GM23338 (cell line): ENCODE results near the gene NPPC. TPM values are rescaled to one million over a fixed set of nuclear protein-coding genes. Genes with fewer than 3 reads are reported as not detected.

Experiments
- ATAC-seq: fragments of 200-7000 bp; cut with Tn5 transposase; 3 replicates; pipeline ENCODE4 v1.9.1; 2020
- DNase-seq: peaks from one replicate; pipeline ENCODE4 v3.0.0-alpha.2; 2015; ENCODE audit warnings: low spot score
- H2AFZ ChIP-seq: fragments of 200-600 bp; sonication (generic); 2 replicates; pipeline ENCODE4 v1.8.0; 2016; ENCODE audit warnings: antibody characterized with exemption, mild to moderate bottlenecking, moderate library complexity
- H3F3A ChIP-seq: fragments of 200-600 bp; sonication (generic); replicated peaks from 2 replicates; pipeline ENCODE4 v1.8.0; 2017; ENCODE audit warnings: antibody characterized with exemption, mixed run types, low read depth
- H3K27ac ChIP-seq: fragments of 200-600 bp; sonication (generic); 2 replicates; pipeline ENCODE4 v1.6.1; 2016; ENCODE audit warnings: low read depth
- H3K27me3 ChIP-seq: fragments of 200-600 bp; sonication (generic); 2 replicates; pipeline ENCODE4 v1.8.0; 2016; ENCODE audit warnings: mild to moderate bottlenecking, mixed run types, moderate library complexity; ENCODE audit not compliant: insufficient read depth
- H3K36me3 ChIP-seq: fragments of 200-600 bp; sonication (generic); 2 replicates; pipeline ENCODE4 v1.8.0; 2016; ENCODE audit warnings: mild to moderate bottlenecking; ENCODE audit not compliant: insufficient read depth
- H3K4me1 ChIP-seq: fragments of 200-600 bp; sonication (generic); 2 replicates; pipeline ENCODE4 v1.8.0; 2016; ENCODE audit warnings: mild to moderate bottlenecking, moderate library complexity; ENCODE audit not compliant: insufficient read depth
- H3K4me2 ChIP-seq: fragments of 200-600 bp; sonication (generic); 2 replicates; pipeline ENCODE4 v1.7.1; 2017; ENCODE audit warnings: mixed run types
- H3K4me3 ChIP-seq: fragments of 200-600 bp; sonication (generic); 2 replicates; pipeline ENCODE4 v1.6.1; 2016; ENCODE audit warnings: mixed run types
- H3K79me2 ChIP-seq: fragments of 200-600 bp; sonication (generic); replicated peaks from 2 replicates; pipeline ENCODE4 v1.8.0; 2017; ENCODE audit warnings: mild to moderate bottlenecking; ENCODE audit not compliant: insufficient read depth
- H3K9me2 ChIP-seq: fragments of 200-600 bp; sonication (generic); 2 replicates; pipeline ENCODE4 v1.8.0; 2017; ENCODE audit not compliant: insufficient read depth
- H4K20me1 ChIP-seq: fragments of 200-600 bp; sonication (generic); replicated peaks from 2 replicates; pipeline ENCODE4 v1.8.0; 2017; ENCODE audit warnings: mild to moderate bottlenecking; ENCODE audit not compliant: insufficient read depth
- H3K27ac Mint-ChIP-seq: 2 replicates; pipeline ENCODE4 v1.8.0; 2020; ENCODE audit warnings: inconsistent platforms, mild to moderate bottlenecking, moderate library complexity, mixed read lengths
- H3K27me3 Mint-ChIP-seq: 3 replicates; pipeline ENCODE4 v1.8.0; 2022; ENCODE audit warnings: low read depth, mild to moderate bottlenecking, moderate library complexity, mixed read lengths, inconsistent platforms; ENCODE audit not compliant: insufficient read depth, poor library complexity
- H3K36me3 Mint-ChIP-seq: 3 replicates; pipeline ENCODE4 v1.8.0; 2021; ENCODE audit warnings: low read depth, mild to moderate bottlenecking, inconsistent platforms, moderate library complexity, mixed read lengths
- H3K4me1 Mint-ChIP-seq: 3 replicates; pipeline ENCODE4 v1.8.0; 2020; ENCODE audit warnings: mild to moderate bottlenecking, inconsistent platforms, mixed read lengths
- H3K4me3 Mint-ChIP-seq: 3 replicates; pipeline ENCODE4 v1.8.0; 2021; ENCODE audit warnings: moderate library complexity, mild to moderate bottlenecking, inconsistent platforms, mixed read lengths
- H3K9me3 Mint-ChIP-seq: 3 replicates; pipeline ENCODE4 v1.8.0; 2020; ENCODE audit warnings: moderate library complexity, mild to moderate bottlenecking, inconsistent platforms, mixed read lengths
- CREB1 ChIP-seq: fragments of 250-450 bp; sonication (Bioruptor Pico); IDR thresholded peaks from 2 replicates; pipeline ENCODE4 v1.5.0; 2020; ENCODE audit warnings: low read depth, mild to moderate bottlenecking, moderate library complexity
- EZH2 ChIP-seq: fragments of 200-600 bp; sonication (generic); IDR thresholded peaks from one replicate; pipeline ENCODE4 v1.8.0; 2017; ENCODE audit warnings: antibody characterized with exemption, mild to moderate bottlenecking, low read depth; ENCODE audit not compliant: unreplicated experiment
- EZH2phosphoT487 ChIP-seq: fragments of 200-600 bp; sonication (generic); IDR thresholded peaks from one replicate; pipeline ENCODE4 v1.8.1; 2018; ENCODE audit warnings: antibody characterized with exemption; ENCODE audit not compliant: unreplicated experiment
- JUNB ChIP-seq: IDR thresholded peaks from one replicate; pipeline ENCODE4 v1.6.1; 2016; ENCODE audit warnings: antibody characterized with exemption; ENCODE audit not compliant: unreplicated experiment
- NANOG ChIP-seq: IDR thresholded peaks from 2 replicates; pipeline ENCODE4 v1.6.1; 2016; ENCODE audit warnings: antibody characterized with exemption, borderline replicate concordance
- POLR2AphosphoS5 ChIP-seq: IDR thresholded peaks from 2 replicates; pipeline ENCODE4 v1.6.1; 2016; ENCODE audit warnings: antibody characterized with exemption, low read depth
- STAT1 ChIP-seq: IDR thresholded peaks from one replicate; pipeline ENCODE4 v1.6.1; 2016; ENCODE audit warnings: antibody characterized with exemption; ENCODE audit not compliant: unreplicated experiment
- ZNF331 ChIP-seq: fragments of 250-450 bp; sonication (Bioruptor Pico); IDR thresholded peaks from 2 replicates; pipeline ENCODE4 v1.5.0; 2020; ENCODE audit warnings: low read depth, mild to moderate bottlenecking, moderate library complexity
- polyA plus RNA-seq: library from polyadenylated mRNA; unstranded; fragments of >200 nt; fragmentation: Nextera tagmentation; extraction: Ambion mirVana; gene quantifications from 2 replicates; pipeline ENCODE4 v1.2.1, GENCODE V29; 2016
- total RNA-seq: library from RNA; depleted of rRNA; stranded (reverse); fragments of >200 nt; shearing (Covaris generic); gene quantifications from 2 replicates; pipeline ENCODE4 v1.2.3, GENCODE V29; 2014
- TF ChIP-seq, protein P1 (sequence below): IDR thresholded peaks from one replicate; pipeline ENCODE4 v1.6.1; 2018; ENCODE audit warnings: antibody characterized with exemption; ENCODE audit not compliant: unreplicated experiment
- TF ChIP-seq, protein P2 (sequence below), 2 experiments: fragments of 200-600 bp in 1 of 2; sonication (generic) in 1 of 2; conservative IDR thresholded peaks; 2 replicates each; pipeline versions ENCODE4 v1.5.1 to v1.6.1; 2016 to 2017; ENCODE audit warnings: antibody characterized with exemption in 2 of 2, low read depth in 2 of 2, mild to moderate bottlenecking in 2 of 2, moderate library complexity in 1 of 2
- TF ChIP-seq, protein P3 (sequence below): fragments of 250-450 bp; sonication (Bioruptor Pico); IDR thresholded peaks from 2 replicates; pipeline ENCODE4 v1.5.0; 2020; ENCODE audit warnings: mild to moderate bottlenecking, moderate library complexity

NPPC gene
- total and polyA plus RNA-seq, 2 experiments from 2014 or later: 2.2 to 6.3 TPM

DNA sequence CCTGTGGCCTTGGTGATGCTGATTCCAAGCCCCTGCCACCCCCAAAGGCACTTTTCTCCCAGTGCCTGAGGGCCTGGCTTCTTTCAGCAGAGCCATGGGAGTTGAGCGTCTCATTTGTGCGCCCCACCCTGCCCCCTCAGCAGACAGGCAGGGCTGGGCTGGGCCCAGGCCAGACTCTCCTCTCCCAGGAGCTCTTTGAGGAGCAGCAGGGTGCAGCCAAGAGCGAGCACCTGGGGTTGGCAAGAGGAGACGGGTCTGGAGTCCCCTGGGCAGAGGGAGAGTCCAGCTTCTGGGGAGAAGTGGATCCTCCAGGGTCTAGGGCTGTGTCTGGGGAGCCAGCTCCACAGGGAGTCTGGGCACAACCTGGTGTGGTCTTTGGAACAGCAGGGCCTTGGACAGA, 21.2 kb downstream of the NPPC start (continued):
- TF ChIP-seq, protein P1, sequence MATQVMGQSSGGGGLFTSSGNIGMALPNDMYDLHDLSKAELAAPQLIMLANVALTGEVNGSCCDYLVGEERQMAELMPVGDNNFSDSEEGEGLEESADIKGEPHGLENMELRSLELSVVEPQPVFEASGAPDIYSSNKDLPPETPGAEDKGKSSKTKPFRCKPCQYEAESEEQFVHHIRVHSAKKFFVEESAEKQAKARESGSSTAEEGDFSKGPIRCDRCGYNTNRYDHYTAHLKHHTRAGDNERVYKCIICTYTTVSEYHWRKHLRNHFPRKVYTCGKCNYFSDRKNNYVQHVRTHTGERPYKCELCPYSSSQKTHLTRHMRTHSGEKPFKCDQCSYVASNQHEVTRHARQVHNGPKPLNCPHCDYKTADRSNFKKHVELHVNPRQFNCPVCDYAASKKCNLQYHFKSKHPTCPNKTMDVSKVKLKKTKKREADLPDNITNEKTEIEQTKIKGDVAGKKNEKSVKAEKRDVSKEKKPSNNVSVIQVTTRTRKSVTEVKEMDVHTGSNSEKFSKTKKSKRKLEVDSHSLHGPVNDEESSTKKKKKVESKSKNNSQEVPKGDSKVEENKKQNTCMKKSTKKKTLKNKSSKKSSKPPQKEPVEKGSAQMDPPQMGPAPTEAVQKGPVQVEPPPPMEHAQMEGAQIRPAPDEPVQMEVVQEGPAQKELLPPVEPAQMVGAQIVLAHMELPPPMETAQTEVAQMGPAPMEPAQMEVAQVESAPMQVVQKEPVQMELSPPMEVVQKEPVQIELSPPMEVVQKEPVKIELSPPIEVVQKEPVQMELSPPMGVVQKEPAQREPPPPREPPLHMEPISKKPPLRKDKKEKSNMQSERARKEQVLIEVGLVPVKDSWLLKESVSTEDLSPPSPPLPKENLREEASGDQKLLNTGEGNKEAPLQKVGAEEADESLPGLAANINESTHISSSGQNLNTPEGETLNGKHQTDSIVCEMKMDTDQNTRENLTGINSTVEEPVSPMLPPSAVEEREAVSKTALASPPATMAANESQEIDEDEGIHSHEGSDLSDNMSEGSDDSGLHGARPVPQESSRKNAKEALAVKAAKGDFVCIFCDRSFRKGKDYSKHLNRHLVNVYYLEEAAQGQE: no peak
- TF ChIP-seq EZH2phosphoT487: no peak
- no peak for TF ChIP-seq ZNF331 (CRISPR knock-in tag)
- no peak for TF ChIP-seq JUNB
- TF ChIP-seq CREB1 (CRISPR knock-in tag): no peak
- no peak for TF ChIP-seq NANOG
- TF ChIP-seq, protein P2, sequence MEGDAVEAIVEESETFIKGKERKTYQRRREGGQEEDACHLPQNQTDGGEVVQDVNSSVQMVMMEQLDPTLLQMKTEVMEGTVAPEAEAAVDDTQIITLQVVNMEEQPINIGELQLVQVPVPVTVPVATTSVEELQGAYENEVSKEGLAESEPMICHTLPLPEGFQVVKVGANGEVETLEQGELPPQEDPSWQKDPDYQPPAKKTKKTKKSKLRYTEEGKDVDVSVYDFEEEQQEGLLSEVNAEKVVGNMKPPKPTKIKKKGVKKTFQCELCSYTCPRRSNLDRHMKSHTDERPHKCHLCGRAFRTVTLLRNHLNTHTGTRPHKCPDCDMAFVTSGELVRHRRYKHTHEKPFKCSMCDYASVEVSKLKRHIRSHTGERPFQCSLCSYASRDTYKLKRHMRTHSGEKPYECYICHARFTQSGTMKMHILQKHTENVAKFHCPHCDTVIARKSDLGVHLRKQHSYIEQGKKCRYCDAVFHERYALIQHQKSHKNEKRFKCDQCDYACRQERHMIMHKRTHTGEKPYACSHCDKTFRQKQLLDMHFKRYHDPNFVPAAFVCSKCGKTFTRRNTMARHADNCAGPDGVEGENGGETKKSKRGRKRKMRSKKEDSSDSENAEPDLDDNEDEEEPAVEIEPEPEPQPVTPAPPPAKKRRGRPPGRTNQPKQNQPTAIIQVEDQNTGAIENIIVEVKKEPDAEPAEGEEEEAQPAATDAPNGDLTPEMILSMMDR (conservative IDR thresholded peaks at IDR 0.05; ENCODE audit: low read depth in 2 of 2): no peak

DNA sequence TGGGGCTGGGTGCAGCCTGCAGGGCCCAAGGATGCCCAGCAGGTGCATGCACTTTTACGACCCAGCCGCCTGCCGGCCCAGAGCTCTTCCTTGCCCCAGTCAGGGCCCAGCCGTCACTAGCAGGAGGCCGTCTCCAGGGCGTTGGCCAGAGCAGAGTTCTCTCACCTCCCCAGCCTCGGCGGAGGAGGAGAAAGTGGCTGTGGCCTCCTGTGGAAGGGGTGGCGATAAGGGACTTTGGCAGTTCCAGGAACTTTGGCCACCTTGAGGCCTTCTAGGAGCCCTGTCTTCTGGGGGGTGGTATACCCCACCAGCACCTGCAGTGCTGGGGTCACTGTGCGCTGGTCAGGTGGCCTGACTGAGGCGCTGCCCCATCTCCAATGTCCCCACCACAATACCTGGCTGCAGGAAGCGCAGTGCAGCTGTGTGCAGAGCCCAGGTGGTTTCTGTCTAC, 22.0 kb downstream of the NPPC start:
- Mint-ChIP-seq H3K9me3 (no peaks in the 10 kb centered on the region), H3K27ac (no peak overlapping the region), H3K27me3 (peaks cover 8% of the 10 kb centered on the region), H3K36me3 (no peaks in the 10 kb centered on the region), H3K4me3 (no peak overlapping the region), H3K4me1 (peaks cover 4% of the 10 kb centered on the region; the same call in 2 of the 3 replicates)
- no peak overlapping the region for H3K4me3 ChIP-seq
- TF ChIP-seq POLR2AphosphoS5 (no peak), CREB1 (CRISPR knock-in tag) (no peak), EZH2 (no peak), STAT1 (no peak), JUNB (no peak), ZNF331 (CRISPR knock-in tag) (no peak), NANOG (no peak)
- TF ChIP-seq, protein P3, sequence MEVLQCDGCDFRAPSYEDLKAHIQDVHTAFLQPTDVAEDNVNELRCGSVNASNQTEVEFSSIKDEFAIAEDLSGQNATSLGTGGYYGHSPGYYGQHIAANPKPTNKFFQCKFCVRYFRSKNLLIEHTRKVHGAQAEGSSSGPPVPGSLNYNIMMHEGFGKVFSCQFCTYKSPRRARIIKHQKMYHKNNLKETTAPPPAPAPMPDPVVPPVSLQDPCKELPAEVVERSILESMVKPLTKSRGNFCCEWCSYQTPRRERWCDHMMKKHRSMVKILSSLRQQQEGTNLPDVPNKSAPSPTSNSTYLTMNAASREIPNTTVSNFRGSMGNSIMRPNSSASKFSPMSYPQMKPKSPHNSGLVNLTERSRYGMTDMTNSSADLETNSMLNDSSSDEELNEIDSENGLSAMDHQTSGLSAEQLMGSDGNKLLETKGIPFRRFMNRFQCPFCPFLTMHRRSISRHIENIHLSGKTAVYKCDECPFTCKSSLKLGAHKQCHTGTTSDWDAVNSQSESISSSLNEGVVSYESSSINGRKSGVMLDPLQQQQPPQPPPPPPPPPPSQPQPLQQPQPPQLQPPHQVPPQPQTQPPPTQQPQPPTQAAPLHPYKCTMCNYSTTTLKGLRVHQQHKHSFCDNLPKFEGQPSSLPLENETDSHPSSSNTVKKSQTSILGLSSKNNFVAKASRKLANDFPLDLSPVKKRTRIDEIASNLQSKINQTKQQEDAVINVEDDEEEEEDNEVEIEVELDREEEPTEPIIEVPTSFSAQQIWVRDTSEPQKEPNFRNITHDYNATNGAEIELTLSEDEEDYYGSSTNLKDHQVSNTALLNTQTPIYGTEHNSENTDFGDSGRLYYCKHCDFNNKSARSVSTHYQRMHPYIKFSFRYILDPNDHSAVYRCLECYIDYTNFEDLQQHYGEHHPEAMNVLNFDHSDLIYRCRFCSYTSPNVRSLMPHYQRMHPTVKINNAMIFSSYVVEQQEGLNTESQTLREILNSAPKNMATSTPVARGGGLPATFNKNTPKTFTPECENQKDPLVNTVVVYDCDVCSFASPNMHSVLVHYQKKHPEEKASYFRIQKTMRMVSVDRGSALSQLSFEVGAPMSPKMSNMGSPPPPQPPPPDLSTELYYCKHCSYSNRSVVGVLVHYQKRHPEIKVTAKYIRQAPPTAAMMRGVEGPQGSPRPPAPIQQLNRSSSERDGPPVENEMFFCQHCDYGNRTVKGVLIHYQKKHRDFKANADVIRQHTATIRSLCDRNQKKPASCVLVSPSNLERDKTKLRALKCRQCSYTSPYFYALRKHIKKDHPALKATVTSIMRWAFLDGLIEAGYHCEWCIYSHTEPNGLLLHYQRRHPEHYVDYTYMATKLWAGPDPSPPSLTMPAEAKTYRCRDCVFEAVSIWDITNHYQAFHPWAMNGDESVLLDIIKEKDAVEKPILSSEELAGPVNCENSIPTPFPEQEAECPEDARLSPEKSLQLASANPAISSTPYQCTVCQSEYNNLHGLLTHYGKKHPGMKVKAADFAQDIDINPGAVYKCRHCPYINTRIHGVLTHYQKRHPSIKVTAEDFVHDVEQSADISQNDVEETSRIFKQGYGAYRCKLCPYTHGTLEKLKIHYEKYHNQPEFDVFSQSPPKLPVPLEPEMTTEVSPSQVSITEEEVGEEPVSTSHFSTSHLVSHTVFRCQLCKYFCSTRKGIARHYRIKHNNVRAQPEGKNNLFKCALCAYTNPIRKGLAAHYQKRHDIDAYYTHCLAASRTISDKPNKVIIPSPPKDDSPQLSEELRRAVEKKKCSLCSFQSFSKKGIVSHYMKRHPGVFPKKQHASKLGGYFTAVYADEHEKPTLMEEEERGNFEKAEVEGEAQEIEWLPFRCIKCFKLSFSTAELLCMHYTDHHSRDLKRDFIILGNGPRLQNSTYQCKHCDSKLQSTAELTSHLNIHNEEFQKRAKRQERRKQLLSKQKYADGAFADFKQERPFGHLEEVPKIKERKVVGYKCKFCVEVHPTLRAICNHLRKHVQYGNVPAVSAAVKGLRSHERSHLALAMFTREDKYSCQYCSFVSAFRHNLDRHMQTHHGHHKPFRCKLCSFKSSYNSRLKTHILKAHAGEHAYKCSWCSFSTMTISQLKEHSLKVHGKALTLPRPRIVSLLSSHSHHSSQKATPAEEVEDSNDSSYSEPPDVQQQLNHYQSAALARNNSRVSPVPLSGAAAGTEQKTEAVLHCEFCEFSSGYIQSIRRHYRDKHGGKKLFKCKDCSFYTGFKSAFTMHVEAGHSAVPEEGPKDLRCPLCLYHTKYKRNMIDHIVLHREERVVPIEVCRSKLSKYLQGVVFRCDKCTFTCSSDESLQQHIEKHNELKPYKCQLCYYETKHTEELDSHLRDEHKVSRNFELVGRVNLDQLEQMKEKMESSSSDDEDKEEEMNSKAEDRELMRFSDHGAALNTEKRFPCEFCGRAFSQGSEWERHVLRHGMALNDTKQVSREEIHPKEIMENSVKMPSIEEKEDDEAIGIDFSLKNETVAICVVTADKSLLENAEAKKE (CRISPR knock-in tag): no peak
- no peak overlapping the region for H3K27ac ChIP-seq
- no peaks in the 10 kb centered on the region for H3K36me3 ChIP-seq
- H4K20me1 ChIP-seq: no peaks in the 10 kb centered on the region
- H3K4me2 ChIP-seq: no peak overlapping the region
- H3F3A ChIP-seq: no peaks in the 10 kb centered on the region
- H3K79me2 ChIP-seq: no peaks in the 10 kb centered on the region
- no peak for DNase-seq
- no peaks in the 10 kb centered on the region for H3K27me3 ChIP-seq
- no peaks in the 10 kb centered on the region for H3K4me1 ChIP-seq
- ATAC-seq: no peak
- no peak overlapping the region for H2AFZ ChIP-seq
- no peaks in the 10 kb centered on the region for H3K9me2 ChIP-seq
